MCF 10A (cell line): Measurements from ENCODE around the gene UBE2E3. TPM values are rescaled to one million over a fixed set of nuclear protein-coding genes. Genes with fewer than 3 reads are reported as not detected.

Source experiments
- BruUV-seq: library from RNA; stranded (reverse); fragments of 400-500 nt; replicated peaks from 2 replicates; lab custom pipeline; 2021; lab: Mats Ljungman, UMichigan
- CTCF ChIA-PET: fragments of 300-600 bp; sonication (Branson Sonifier 250); formaldehyde crosslinking; extraction: SDS; loops from one replicate; lab custom pipeline; 2021; ENCODE audit warnings: antibody characterized with exemption, inconsistent platforms; lab: Yijun Ruan, JAX
- POLR2A ChIA-PET: fragments of 300-600, 350-650 bp; sonication (Branson Sonifier 250); formaldehyde crosslinking; extraction: SDS; loops from one replicate; lab custom pipeline; 2020; ENCODE audit warnings: antibody characterized with exemption, inconsistent platforms; lab: Yijun Ruan, JAX
- DNase-seq: peaks from one replicate; pipeline ENCODE4 v3.0.0-alpha.2; 2018; ENCODE audit not compliant: unreplicated experiment
- H3K27ac Mint-ChIP-seq: one replicate; pipeline ENCODE4 v1.8.0; 2022; ENCODE audit warnings: mild to moderate bottlenecking, low read depth, mixed read lengths; ENCODE audit not compliant: unreplicated experiment
- H3K27me3 Mint-ChIP-seq: one replicate; pipeline ENCODE4 v1.8.0; 2022; ENCODE audit warnings: mixed read lengths; ENCODE audit not compliant: insufficient read depth, unreplicated experiment
- H3K36me3 Mint-ChIP-seq: one replicate; pipeline ENCODE4 v1.8.0; 2022; ENCODE audit warnings: mild to moderate bottlenecking, moderate library complexity, mixed read lengths; ENCODE audit not compliant: insufficient read depth, unreplicated experiment
- H3K4me1 Mint-ChIP-seq: one replicate; pipeline ENCODE4 v1.8.0; 2022; ENCODE audit warnings: mixed read lengths; ENCODE audit not compliant: insufficient read depth, unreplicated experiment
- H3K4me3 Mint-ChIP-seq: one replicate; pipeline ENCODE4 v1.8.0; 2022; ENCODE audit warnings: mild to moderate bottlenecking, moderate library complexity, mixed read lengths; ENCODE audit not compliant: unreplicated experiment
- H3K9me3 Mint-ChIP-seq: one replicate; pipeline ENCODE4 v1.8.0; 2022; ENCODE audit warnings: mixed read lengths; ENCODE audit not compliant: unreplicated experiment
- intact Hi-C: fragments of 100-400 bp; cut with micrococcal nuclease; formaldehyde crosslinking; loops from 2 replicates; pipeline ENCODE4 v1.14.1; 2022
- total RNA-seq: library from RNA; stranded (reverse); gene quantifications from 2 replicates; pipeline ENCODE4 v1.2.3, GENCODE V29; 2022
- TF ChIP-seq, protein P1 (sequence below): fragments of 200-600 bp; IDR thresholded peaks from one replicate; pipeline ENCODE4 v1.8.0; 2022; ENCODE audit warnings: antibody characterized with exemption, mild to moderate bottlenecking; ENCODE audit not compliant: unreplicated experiment

The UBE2E3 gene
- total RNA-seq, 1 experiment from 2014 or later: 69.3 TPM

GRCh38 chr2:181007086-181007837 is 26.9 kb downstream of the UBE2E3 start:
- TF ChIP-seq, protein P1, sequence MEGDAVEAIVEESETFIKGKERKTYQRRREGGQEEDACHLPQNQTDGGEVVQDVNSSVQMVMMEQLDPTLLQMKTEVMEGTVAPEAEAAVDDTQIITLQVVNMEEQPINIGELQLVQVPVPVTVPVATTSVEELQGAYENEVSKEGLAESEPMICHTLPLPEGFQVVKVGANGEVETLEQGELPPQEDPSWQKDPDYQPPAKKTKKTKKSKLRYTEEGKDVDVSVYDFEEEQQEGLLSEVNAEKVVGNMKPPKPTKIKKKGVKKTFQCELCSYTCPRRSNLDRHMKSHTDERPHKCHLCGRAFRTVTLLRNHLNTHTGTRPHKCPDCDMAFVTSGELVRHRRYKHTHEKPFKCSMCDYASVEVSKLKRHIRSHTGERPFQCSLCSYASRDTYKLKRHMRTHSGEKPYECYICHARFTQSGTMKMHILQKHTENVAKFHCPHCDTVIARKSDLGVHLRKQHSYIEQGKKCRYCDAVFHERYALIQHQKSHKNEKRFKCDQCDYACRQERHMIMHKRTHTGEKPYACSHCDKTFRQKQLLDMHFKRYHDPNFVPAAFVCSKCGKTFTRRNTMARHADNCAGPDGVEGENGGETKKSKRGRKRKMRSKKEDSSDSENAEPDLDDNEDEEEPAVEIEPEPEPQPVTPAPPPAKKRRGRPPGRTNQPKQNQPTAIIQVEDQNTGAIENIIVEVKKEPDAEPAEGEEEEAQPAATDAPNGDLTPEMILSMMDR: no peak
- Mint-ChIP-seq H3K4me1 (peaks cover 19% of the 10 kb centered on the region), H3K4me3 (no peak overlapping the region), H3K27ac (no peak overlapping the region), H3K9me3 (no peaks in the 10 kb centered on the region), H3K36me3 (peaks cover 6% of the 10 kb centered on the region), H3K27me3 (no peaks in the 10 kb centered on the region)
- ChIA-PET CTCF (interaction anchor here (0.7 to 1.5 kb wide), 2 partner anchors 183 to 708 kb away, joined by 3 read pairs; no protein-coding TSS in a partner anchor), POLR2A (interaction anchor here (0.9 kb wide), 1 partner anchor 11 kb away, joined by 3 read pairs; no protein-coding TSS in a partner anchor)
- DNase-seq: no peak
- no TSS peak for BruUV-seq
- intact Hi-C loops: no loop called here

DNA sequence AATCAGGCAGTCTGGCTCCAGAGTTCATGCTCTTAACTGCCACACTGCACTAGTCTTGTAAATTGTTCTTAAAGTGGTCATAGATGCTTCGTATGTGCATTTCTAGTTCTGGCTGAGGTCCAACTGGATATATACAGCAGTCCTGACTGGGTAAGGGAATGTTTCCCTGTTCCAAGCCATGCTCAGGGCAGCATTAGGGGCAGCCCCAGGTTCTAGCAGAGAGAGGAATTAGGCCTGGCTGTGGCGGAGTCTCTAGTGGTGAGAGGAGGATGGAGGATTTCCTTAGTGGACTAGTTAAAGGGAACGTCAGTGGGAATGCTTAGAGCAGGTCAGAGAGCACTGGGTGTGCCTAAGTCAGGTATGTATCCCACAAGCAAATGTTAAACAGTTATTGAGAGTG is 28.0 kb downstream of the UBE2E3 start:
- Mint-ChIP-seq H3K4me3 (no peak overlapping the region), H3K4me1 (peaks cover 12% of the 10 kb centered on the region), H3K27ac (peak overlapping the region; percentile 4), H3K27me3 (no peaks in the 10 kb centered on the region), H3K9me3 (no peaks in the 10 kb centered on the region), H3K36me3 (peaks cover 6% of the 10 kb centered on the region)
- BruUV-seq: no TSS peak
- ChIA-PET CTCF (interaction anchor here (0.7 kb wide), 1 partner anchor 28 kb away, joined by 3 read pairs; the partner anchor contains the start of gene UBE2E3), POLR2A (no interaction called here)
- no peak for DNase-seq
- intact Hi-C loops: no loop called here
- TF ChIP-seq, protein P1: no peak

DNA sequence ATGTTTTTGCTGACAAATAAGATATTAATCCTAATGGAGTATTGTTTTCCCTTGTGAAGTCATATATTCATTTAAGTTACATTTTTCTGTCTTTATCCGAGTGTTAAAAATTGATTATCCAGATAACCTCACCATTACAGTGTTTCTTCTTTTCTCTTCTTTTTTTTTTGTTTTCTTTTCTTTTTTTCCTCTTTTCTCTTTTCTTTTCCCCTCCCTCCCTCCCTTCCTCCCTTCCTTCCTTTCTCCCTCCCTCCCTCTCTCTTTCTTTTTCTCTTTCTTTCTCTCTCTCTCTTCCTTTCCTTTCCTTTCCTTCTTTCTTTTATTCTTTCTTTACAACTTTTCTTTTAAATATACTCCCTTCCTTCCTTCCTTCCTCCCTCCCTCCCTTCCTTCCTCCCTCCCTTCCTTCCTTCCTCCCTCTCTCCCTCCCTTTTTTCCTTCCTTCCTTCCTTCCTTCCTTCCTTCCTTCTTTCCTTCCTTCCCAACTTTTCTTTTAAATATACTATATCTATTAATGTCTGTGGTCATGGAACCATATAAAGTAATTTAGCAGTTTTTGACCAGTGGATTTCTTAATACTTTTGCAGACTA is 40.9 kb downstream of the UBE2E3 start:
- ChIA-PET CTCF (interaction anchor here (0.5 kb wide), 1 partner anchor 37 kb away, joined by 3 read pairs; no protein-coding TSS in a partner anchor), POLR2A (no interaction called here)
- H3K9me3 Mint-ChIP-seq: no peaks in the 10 kb centered on the region
- H3K4me3 Mint-ChIP-seq: no peak overlapping the region
- no peaks in the 10 kb centered on the region for H3K27me3 Mint-ChIP-seq
- no TSS peak for BruUV-seq
- TF ChIP-seq, protein P1: no peak
- H3K4me1 Mint-ChIP-seq: peaks cover 15% of the 10 kb centered on the region
- no peaks in the 10 kb centered on the region for H3K36me3 Mint-ChIP-seq
- no peak overlapping the region for H3K27ac Mint-ChIP-seq
- no peak for DNase-seq
- intact Hi-C loops: no loop called here

- POLR2A ChIA-PET: no interaction called here
Observed at GRCh38 chr2:181022652-181023051, 42.2 kb downstream of the UBE2E3 start.

More at GRCh38 chr2:181022652-181023051, 42.2 kb downstream of the UBE2E3 start:
- CTCF ChIA-PET: no interaction called here
- BruUV-seq: no TSS peak
- intact Hi-C loops: no loop called here
- no peak overlapping the region for H3K4me3 Mint-ChIP-seq
- H3K9me3 Mint-ChIP-seq: no peaks in the 10 kb centered on the region
- no peak overlapping the region for H3K27ac Mint-ChIP-seq
- H3K4me1 Mint-ChIP-seq: peaks cover 17% of the 10 kb centered on the region
- H3K27me3 Mint-ChIP-seq: no peaks in the 10 kb centered on the region
- TF ChIP-seq, protein P1: no peak
- no peak for DNase-seq
- H3K36me3 Mint-ChIP-seq: no peaks in the 10 kb centered on the region
